ENCODE measurements around the gene MIER3. TPM values are rescaled to one million over a fixed set of nuclear protein-coding genes. Genes with fewer than 3 reads are reported as not detected.

The MIER3 gene
- total RNA-seq, 1 donor from 2014 or later = 5.5 TPM

DNA sequence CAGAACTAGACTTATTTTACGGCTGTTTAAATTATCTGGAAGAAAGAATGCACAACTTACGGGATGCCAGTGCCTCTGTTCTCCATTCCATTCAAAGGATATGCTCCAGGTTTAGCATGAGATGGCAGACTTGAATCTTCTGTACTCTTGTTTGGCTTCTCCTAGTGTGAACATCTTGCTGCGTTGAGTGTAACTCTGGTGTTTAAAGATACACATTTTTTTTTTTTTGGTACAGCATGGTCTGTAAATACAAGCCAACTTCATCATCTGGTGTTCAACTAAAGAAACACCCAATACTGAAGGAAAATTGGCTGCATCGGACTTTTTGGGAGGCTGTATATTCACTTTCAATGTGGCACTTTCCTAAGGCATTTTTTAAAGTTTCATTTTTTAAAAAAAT, 7.4 kb upstream of the MIER3 start:
- H3K4me3 ChIP-seq = no peak overlapping the region
- no peaks in the 10 kb centered on the region for H3K4me1 ChIP-seq
- no peaks in the 10 kb centered on the region for H3K9me3 ChIP-seq
- intact Hi-C loops (cut with DNase I) = loop anchor here (10.0 kb wide), 1 partner anchor 1505 kb away; the partner anchor contains the start of gene PLK2
- no peak for DNase-seq (ENCODE audit: low spot score in 2 of 2)
- H3K27me3 ChIP-seq = no peaks in the 10 kb centered on the region
- TF ChIP-seq, protein P1, sequence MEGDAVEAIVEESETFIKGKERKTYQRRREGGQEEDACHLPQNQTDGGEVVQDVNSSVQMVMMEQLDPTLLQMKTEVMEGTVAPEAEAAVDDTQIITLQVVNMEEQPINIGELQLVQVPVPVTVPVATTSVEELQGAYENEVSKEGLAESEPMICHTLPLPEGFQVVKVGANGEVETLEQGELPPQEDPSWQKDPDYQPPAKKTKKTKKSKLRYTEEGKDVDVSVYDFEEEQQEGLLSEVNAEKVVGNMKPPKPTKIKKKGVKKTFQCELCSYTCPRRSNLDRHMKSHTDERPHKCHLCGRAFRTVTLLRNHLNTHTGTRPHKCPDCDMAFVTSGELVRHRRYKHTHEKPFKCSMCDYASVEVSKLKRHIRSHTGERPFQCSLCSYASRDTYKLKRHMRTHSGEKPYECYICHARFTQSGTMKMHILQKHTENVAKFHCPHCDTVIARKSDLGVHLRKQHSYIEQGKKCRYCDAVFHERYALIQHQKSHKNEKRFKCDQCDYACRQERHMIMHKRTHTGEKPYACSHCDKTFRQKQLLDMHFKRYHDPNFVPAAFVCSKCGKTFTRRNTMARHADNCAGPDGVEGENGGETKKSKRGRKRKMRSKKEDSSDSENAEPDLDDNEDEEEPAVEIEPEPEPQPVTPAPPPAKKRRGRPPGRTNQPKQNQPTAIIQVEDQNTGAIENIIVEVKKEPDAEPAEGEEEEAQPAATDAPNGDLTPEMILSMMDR (IDR thresholded peaks at IDR 0.05) = no peak
- no peaks in the 10 kb centered on the region for H3K36me3 ChIP-seq
- no peak overlapping the region for H3K27ac ChIP-seq

DNA sequence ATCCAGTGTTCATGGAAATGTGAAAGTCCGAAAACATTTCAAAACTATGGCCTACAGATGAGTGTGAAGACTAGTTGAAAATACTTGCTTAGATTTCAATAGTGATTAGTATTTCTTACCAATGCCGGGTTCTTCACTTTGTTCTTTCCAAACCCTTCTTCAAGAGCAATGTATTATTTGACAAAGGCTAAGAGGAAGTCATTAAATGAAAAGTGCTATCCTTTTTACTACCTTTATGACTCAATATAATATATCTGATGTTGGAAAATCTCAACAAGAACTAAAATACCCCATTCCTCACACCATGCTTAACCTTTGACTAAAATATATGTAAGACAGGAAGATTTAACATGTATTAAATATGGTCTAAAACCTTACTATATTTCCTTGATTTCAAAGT, 6.7 kb upstream of the MIER3 start:
- H3K4me3 ChIP-seq = no peak overlapping the region
- TF ChIP-seq, protein P1 (IDR thresholded peaks at IDR 0.05) = no peak
- no peaks in the 10 kb centered on the region for H3K36me3 ChIP-seq
- no peak overlapping the region for H3K27ac ChIP-seq
- intact Hi-C loops (cut with DNase I) = loop anchor here (10.0 kb wide), 1 partner anchor 1506 kb away; the partner anchor contains the start of gene PLK2
- no peaks in the 10 kb centered on the region for H3K9me3 ChIP-seq
- no peak for DNase-seq (ENCODE audit: low spot score in 2 of 2)
- H3K27me3 ChIP-seq = no peaks in the 10 kb centered on the region
- no peaks in the 10 kb centered on the region for H3K4me1 ChIP-seq

DNA sequence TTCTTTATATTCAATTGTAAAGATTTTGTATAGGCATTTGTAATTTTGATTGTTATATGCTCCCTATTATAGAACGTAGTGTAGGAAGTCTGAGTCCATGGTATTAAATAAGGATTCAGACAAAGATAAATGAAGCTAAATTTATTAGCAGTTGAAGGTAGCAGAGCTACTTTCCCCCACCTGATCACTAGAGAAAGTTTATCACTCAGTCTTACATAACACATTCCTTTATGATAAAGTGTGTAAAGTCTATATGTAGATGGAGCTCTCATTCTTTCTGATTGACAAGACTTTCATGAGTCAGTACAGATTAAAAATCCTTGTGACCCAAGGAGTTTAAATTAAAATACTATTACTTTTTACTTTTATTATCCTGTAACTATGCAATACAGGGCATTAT, 2.3 kb upstream of the MIER3 start:
- Histone ChIP-seq H3K4me1 (peaks cover 0 to 2% of the 10 kb centered on the region in 2 donors), H3K27me3 (no peaks in the 10 kb centered on the region), H3K4me3 (no peak overlapping the region), H3K27ac (no peak overlapping the region), H3K36me3 (no peaks in the 10 kb centered on the region), H3K9me3 (no peaks in the 10 kb centered on the region)
- no peak for DNase-seq (ENCODE audit: low spot score in 2 of 2)
- intact Hi-C loops (cut with DNase I) = loop anchor here (5.0 to 10.0 kb wide), 2 partner anchors 137 to 1511 kb away; partner anchors contain the start of genes MAP3K1 and PLK2
- TF ChIP-seq, protein P1 (IDR thresholded peaks at IDR 0.05) = no peak

DNA sequence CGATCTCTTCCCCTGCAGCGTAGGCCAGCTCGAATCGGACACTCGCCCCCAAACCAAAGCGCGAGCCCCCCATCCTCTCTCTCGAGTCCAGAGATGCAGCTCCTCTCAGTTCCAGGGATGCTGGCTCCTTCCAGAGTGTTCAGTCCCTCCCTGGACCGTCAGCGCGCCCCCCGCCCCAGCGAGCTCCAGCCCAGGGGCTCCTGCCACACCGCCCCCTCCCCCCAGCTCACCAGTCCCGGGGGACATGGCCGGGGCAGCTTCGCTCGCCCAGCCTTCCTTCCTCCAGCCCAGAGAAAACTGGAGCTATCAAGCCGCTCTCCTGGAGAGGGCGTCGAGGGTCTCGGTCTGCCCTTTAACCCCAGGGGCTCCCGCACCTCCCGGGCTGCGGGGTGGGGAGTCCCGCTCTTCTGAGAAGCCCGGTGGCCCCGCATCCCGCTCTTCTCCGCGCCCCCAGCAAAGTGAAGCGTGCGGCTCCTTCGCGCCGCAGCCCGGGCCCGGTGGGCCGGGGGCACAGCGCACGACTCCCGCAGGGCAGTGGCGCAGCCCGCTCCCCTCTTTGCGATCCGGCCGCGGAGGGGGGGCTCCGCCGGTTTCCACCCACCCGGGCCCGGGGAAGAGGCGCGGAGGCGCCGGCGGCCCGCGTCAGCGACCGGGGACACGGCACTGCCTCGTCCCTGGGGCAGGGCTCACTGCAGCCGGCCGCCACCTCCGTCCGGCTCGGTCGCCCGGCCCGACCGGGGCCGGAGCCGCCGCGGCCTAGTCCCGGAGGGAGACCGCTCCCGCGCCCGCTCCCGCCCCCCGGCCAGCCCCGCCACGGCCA, 587 bp downstream of the MIER3 start:
- Histone ChIP-seq H3K27ac (peak overlapping the region; percentile 87 to 92), H3K27me3 (no peaks in the 10 kb centered on the region), H3K4me1 (peaks cover 0 to 2% of the 10 kb centered on the region in 2 donors), H3K9me3 (no peaks in the 10 kb centered on the region), H3K36me3 (peaks cover under 1 to 6% of the 10 kb centered on the region in 2 donors), H3K4me3 (peak overlapping the region; percentile 82 to 98)
- TF ChIP-seq, protein P1 (IDR thresholded peaks at IDR 0.05) = no peak
- intact Hi-C loops (cut with DNase I) = loop anchor here (5.0 to 10.0 kb wide), 2 partner anchors 134 to 1513 kb away; partner anchors contain the start of genes MAP3K1 and PLK2
- peak in 1 of 2 donors; percentile 64 for DNase-seq (ENCODE audit: low spot score in 2 of 2)

DNA sequence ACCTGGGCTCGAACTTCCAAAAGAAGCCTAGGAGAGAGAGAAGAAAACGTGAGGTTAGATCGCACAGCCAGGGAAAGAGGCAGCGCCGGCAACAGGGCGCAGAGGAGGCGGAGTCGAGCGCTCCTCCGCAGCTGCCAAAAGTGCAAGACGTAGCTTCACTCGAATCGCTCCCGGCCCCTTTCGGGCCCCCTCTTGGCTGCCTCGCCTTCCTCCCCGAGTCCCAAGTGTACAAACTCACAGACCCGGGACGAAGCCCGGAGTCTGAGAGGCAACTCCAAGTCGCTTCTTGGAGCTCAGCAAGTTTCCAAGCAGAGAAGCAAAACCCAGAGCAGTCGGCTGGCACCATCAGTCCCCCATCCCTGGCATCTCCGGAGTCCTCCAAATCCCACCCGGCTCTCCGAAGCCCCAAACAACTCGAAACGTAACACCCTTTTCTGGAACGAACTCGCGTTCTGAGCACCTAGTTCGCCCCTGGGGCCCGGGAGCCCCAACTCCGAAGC, 1.2 kb downstream of the MIER3 start:
- Histone ChIP-seq H3K4me3 (peak overlapping the region; percentile 82 to 98), H3K27ac (peak overlapping the region; percentile 87 to 92), H3K9me3 (no peaks in the 10 kb centered on the region), H3K27me3 (no peaks in the 10 kb centered on the region), H3K36me3 (peaks cover 7% of the 10 kb centered on the region in 2 donors), H3K4me1 (peaks cover 0 to 2% of the 10 kb centered on the region in 2 donors)
- TF ChIP-seq, protein P1 (IDR thresholded peaks at IDR 0.05) = no peak
- intact Hi-C loops (cut with DNase I) = loop anchor here (5.0 to 10.0 kb wide), 2 partner anchors 133 to 1514 kb away; partner anchors contain the start of genes MAP3K1 and PLK2
- DNase-seq (ENCODE audit: low spot score in 2 of 2) = peak; percentile 10 to 82
